ENCODE data around the gene FTO. TPM values are rescaled to one million over a fixed set of nuclear protein-coding genes. Genes with fewer than 3 reads are reported as not detected.

The FTO gene
- polyA plus RNA-seq, 1 donor from 2014 or later: 80.1 TPM

- H3K79me2 ChIP-seq (replicated peaks; ENCODE audit: insufficient read depth, low read length): peaks cover 50% of the 10 kb centered on the region
- H3K27me3 ChIP-seq (ENCODE audit: insufficient read depth, low read depth, low read length): no peaks in the 10 kb centered on the region
- no peaks in the 10 kb centered on the region for H3K9me3 ChIP-seq (ENCODE audit: low read length)
- no peak overlapping the region for H3K4me2 ChIP-seq (ENCODE audit: low read length)
- no peaks in the 10 kb centered on the region for H3F3A ChIP-seq (ENCODE audit: insufficient read depth, low read length, poor library complexity, severe bottlenecking)
- no peak overlapping the region for H3K9ac ChIP-seq (ENCODE audit: low read length)
- TF ChIP-seq REST (IDR thresholded peaks at IDR 0.05; ENCODE audit: borderline replicate concordance) (no peak), MXI1 (conservative IDR thresholded peaks at IDR 0.05; ENCODE audit: poor library complexity, severe bottlenecking) (no peak), EP300 (conservative IDR thresholded peaks at IDR 0.05; ENCODE audit: poor library complexity, severe bottlenecking) (no peak), SMC3 (conservative IDR thresholded peaks at IDR 0.05; ENCODE audit: poor library complexity) (no peak), POLR2AphosphoS5 (IDR thresholded peaks at IDR 0.05) (no peak), CTCF (IDR thresholded peaks at IDR 0.05; ENCODE audit: poor library complexity, severe bottlenecking) (no peak), TAF1 (IDR thresholded peaks at IDR 0.05; ENCODE audit: low read depth) (no peak), EZH2 (IDR thresholded peaks at IDR 0.05; ENCODE audit: borderline replicate concordance, insufficient read depth, low read length, poor library complexity, severe bottlenecking) (no peak), RAD21 (conservative IDR thresholded peaks at IDR 0.05) (no peak)
- no peak overlapping the region for H2AFZ ChIP-seq (ENCODE audit: low read depth, low read length)
- no peak overlapping the region for H3K4me3 ChIP-seq (ENCODE audit: low read length)
- H4K20me1 ChIP-seq (ENCODE audit: insufficient read depth): no peaks in the 10 kb centered on the region
- H3K9me2 ChIP-seq (ENCODE audit: insufficient read depth, low read length): no peaks in the 10 kb centered on the region
- no peaks in the 10 kb centered on the region for H3K36me3 ChIP-seq (ENCODE audit: insufficient read depth, low read length)
- H3K27ac ChIP-seq (ENCODE audit: low read length): no peak overlapping the region
These were observed 3.7 kb downstream of the FTO start for GRCh38 chr16:53707671-53708070.

GRCh38 chr16:53708490-53708889, 4.5 kb downstream of the FTO start:
- peaks cover 45% of the 10 kb centered on the region for H3K79me2 ChIP-seq (replicated peaks; ENCODE audit: insufficient read depth, low read length)
- H4K20me1 ChIP-seq (ENCODE audit: insufficient read depth): no peaks in the 10 kb centered on the region
- no peaks in the 10 kb centered on the region for H3F3A ChIP-seq (ENCODE audit: insufficient read depth, low read length, poor library complexity, severe bottlenecking)
- no peak overlapping the region for H3K9ac ChIP-seq (ENCODE audit: low read length)
- H2AFZ ChIP-seq (ENCODE audit: low read depth, low read length): no peak overlapping the region
- no peak overlapping the region for H3K27ac ChIP-seq (ENCODE audit: low read length)
- no peak overlapping the region for H3K4me2 ChIP-seq (ENCODE audit: low read length)
- no peaks in the 10 kb centered on the region for H3K27me3 ChIP-seq (ENCODE audit: insufficient read depth, low read depth, low read length)
- no peaks in the 10 kb centered on the region for H3K9me3 ChIP-seq (ENCODE audit: low read length)
- H3K36me3 ChIP-seq (ENCODE audit: insufficient read depth, low read length): no peaks in the 10 kb centered on the region
- H3K4me3 ChIP-seq (ENCODE audit: low read length): no peak overlapping the region
- H3K9me2 ChIP-seq (ENCODE audit: insufficient read depth, low read length): no peaks in the 10 kb centered on the region
- TF ChIP-seq RAD21 (conservative IDR thresholded peaks at IDR 0.05): no peak
- TF ChIP-seq REST (IDR thresholded peaks at IDR 0.05; ENCODE audit: borderline replicate concordance): no peak
- TF ChIP-seq MXI1 (conservative IDR thresholded peaks at IDR 0.05; ENCODE audit: poor library complexity, severe bottlenecking): no peak
- TF ChIP-seq POLR2AphosphoS5 (IDR thresholded peaks at IDR 0.05): no peak

All from neural cell (in vitro differentiated cells).